ENCODE data around the gene ASB15. TPM values are rescaled to one million over a fixed set of nuclear protein-coding genes. Genes with fewer than 3 reads are reported as not detected.

ASB15 gene
- polyA plus RNA-seq, 3 donors: not detected

DNA sequence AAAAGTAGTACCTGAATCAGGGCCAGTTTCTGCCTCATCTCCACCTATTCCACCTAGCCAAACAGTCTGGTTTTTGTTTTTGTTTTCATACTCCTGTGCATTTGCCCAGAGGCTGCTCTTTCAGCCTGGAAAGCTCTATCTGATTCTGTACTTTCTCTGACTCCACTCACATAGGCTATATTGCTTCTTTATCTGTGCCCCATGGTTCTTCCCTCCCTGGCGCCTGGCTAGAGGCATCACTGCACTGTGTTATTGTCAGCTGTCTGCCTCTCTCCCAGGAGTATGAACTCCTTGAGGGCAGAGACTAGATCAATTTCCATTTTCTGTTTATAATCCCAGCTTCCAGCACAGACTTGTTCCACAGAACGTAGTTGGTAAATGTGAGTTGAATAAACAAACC, 49.0 kb downstream of the ASB15 start:
- Histone ChIP-seq H3K79me2 (ENCODE audit: insufficient read depth, low read length) (no peaks in the 10 kb centered on the region), H3K27me3 (ENCODE audit: control insufficient read depth in 2 of 2, insufficient read depth in 2 of 2, low read length in 2 of 2) (no peaks in the 10 kb centered on the region), H4K20me1 (ENCODE audit: insufficient read depth, low read length) (no peaks in the 10 kb centered on the region), H2AFZ (ENCODE audit: insufficient read depth, low read depth, low read length, poor library complexity, severe bottlenecking) (no peak overlapping the region), H3K27ac (ENCODE audit: low read depth in 1 of 2, low read length in 2 of 2) (no peak overlapping the region), H3K36me3 (replicated peaks in 1 of 2; ENCODE audit: control insufficient read depth in 1 of 2, insufficient read depth in 2 of 2, low read length in 2 of 2) (no peaks in the 10 kb centered on the region), H3K4me2 (replicated peaks; ENCODE audit: extremely low read depth, low read length, poor library complexity, severe bottlenecking) (no peak overlapping the region), H3K4me1 (ENCODE audit: control insufficient read depth in 1 of 2, insufficient read depth in 2 of 2, low read length in 2 of 2) (no peaks in the 10 kb centered on the region), H3K9ac (ENCODE audit: insufficient read depth, low read length, poor library complexity, severe bottlenecking) (no peak overlapping the region), H3K4me3 (replicated peaks in 1 of 3; ENCODE audit: low read depth in 2 of 3, low read length in 3 of 3) (no peak overlapping the region), H3K9me3 (replicated peaks in 1 of 2; ENCODE audit: control insufficient read depth in 1 of 2, insufficient read depth in 1 of 2, low read length in 2 of 2) (no peaks in the 10 kb centered on the region)
- peaks cover 2 to 6% (median 4%) of the 10 kb centered on the region in 3 donors for H3K27me3 Mint-ChIP-seq (ENCODE audit: low read depth in 3 of 3)
- H3K4me3 Mint-ChIP-seq: no peak overlapping the region
- TF ChIP-seq, protein P1, sequence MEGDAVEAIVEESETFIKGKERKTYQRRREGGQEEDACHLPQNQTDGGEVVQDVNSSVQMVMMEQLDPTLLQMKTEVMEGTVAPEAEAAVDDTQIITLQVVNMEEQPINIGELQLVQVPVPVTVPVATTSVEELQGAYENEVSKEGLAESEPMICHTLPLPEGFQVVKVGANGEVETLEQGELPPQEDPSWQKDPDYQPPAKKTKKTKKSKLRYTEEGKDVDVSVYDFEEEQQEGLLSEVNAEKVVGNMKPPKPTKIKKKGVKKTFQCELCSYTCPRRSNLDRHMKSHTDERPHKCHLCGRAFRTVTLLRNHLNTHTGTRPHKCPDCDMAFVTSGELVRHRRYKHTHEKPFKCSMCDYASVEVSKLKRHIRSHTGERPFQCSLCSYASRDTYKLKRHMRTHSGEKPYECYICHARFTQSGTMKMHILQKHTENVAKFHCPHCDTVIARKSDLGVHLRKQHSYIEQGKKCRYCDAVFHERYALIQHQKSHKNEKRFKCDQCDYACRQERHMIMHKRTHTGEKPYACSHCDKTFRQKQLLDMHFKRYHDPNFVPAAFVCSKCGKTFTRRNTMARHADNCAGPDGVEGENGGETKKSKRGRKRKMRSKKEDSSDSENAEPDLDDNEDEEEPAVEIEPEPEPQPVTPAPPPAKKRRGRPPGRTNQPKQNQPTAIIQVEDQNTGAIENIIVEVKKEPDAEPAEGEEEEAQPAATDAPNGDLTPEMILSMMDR (IDR thresholded peaks at IDR 0.05): no peak
- WGBS (ENCODE audit: insufficient coverage): no CpG with 5 or more reads among the region's 2 CpGs
- no peaks in the 10 kb centered on the region for H3K4me1 Mint-ChIP-seq
- H3K27ac Mint-ChIP-seq: no peak overlapping the region
- H3K9me3 Mint-ChIP-seq: peaks cover 0 to 2% (median 0%) of the 10 kb centered on the region in 7 donors
- intact Hi-C loops (cut with micrococcal nuclease): no loop called here
- no peak for DNase-seq
- no peaks in the 10 kb centered on the region for H3K36me3 Mint-ChIP-seq

DNA sequence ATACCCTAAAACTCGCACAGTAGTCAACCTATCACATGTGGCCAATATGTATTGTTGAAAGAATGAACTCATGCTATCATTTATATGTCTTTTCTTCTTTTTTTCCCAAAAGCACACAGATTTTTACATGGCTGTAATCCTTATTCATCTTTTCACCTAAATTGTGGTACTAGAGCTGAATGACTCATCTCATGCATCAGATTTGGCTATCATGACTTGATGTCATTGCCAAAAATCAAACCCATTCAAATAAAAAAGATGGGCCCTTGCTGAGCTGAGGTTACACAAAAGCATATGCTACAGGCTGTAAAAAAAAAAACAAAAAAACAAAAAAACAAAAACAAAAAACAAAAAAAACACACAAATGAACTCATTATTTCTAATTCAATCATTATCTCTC, 50.8 kb downstream of the ASB15 start:
- Histone ChIP-seq H3K27me3 (ENCODE audit: control insufficient read depth in 2 of 2, insufficient read depth in 2 of 2, low read length in 2 of 2) (no peaks in the 10 kb centered on the region), H3K79me2 (ENCODE audit: insufficient read depth, low read length) (no peaks in the 10 kb centered on the region), H3K9ac (ENCODE audit: insufficient read depth, low read length, poor library complexity, severe bottlenecking) (no peak overlapping the region), H3K27ac (ENCODE audit: low read depth in 1 of 2, low read length in 2 of 2) (no peak overlapping the region), H4K20me1 (ENCODE audit: insufficient read depth, low read length) (no peaks in the 10 kb centered on the region), H3K9me3 (replicated peaks in 1 of 2; ENCODE audit: control insufficient read depth in 1 of 2, insufficient read depth in 1 of 2, low read length in 2 of 2) (no peaks in the 10 kb centered on the region), H3K4me2 (replicated peaks; ENCODE audit: extremely low read depth, low read length, poor library complexity, severe bottlenecking) (no peak overlapping the region), H2AFZ (ENCODE audit: insufficient read depth, low read depth, low read length, poor library complexity, severe bottlenecking) (no peak overlapping the region), H3K4me1 (ENCODE audit: control insufficient read depth in 1 of 2, insufficient read depth in 2 of 2, low read length in 2 of 2) (no peaks in the 10 kb centered on the region), H3K36me3 (replicated peaks in 1 of 2; ENCODE audit: control insufficient read depth in 1 of 2, insufficient read depth in 2 of 2, low read length in 2 of 2) (no peaks in the 10 kb centered on the region), H3K4me3 (replicated peaks in 1 of 3; ENCODE audit: low read depth in 2 of 3, low read length in 3 of 3) (no peak overlapping the region)
- H3K27ac Mint-ChIP-seq: no peak overlapping the region
- intact Hi-C loops (cut with micrococcal nuclease): no loop called here
- WGBS (ENCODE audit: insufficient coverage): no CpG with 5 or more reads among the region's 1 CpG
- TF ChIP-seq, protein P1 (IDR thresholded peaks at IDR 0.05): no peak
- no peak overlapping the region for H3K4me3 Mint-ChIP-seq
- peaks cover 0 to 2% (median 0%) of the 10 kb centered on the region in 7 donors for H3K9me3 Mint-ChIP-seq
- H3K4me1 Mint-ChIP-seq: no peaks in the 10 kb centered on the region
- H3K36me3 Mint-ChIP-seq: no peaks in the 10 kb centered on the region
- no peak for DNase-seq
- H3K27me3 Mint-ChIP-seq (ENCODE audit: low read depth in 3 of 3): peaks cover 2 to 4% (median 2%) of the 10 kb centered on the region in 3 donors

All from CD14-positive monocyte (primary cell).